C4-2B (cell line): ENCODE measurements around the gene LDAF1.
A peak's percentile ranks its signal among the peaks of the same experiment; 100 is the strongest.
"Not testable (repeated sequence)": the region's sequence is repeated elsewhere in the genome, so short reads cannot be mapped to it uniquely, and the experiment has no call there.

ENCODE experiments used
- H3K27ac ChIP-seq: fragments of 450-650 bp; 2 replicates; pipeline ENCODE4 v1.5.1; 2017
- CTCF ChIP-seq: fragments of 450-650 bp; conservative IDR thresholded peaks from 2 replicates; pipeline ENCODE4 v1.5.1; 2017; ENCODE audit warnings: mild to moderate bottlenecking
- ZFX ChIP-seq: fragments of 450-650 bp; IDR thresholded peaks from 2 replicates; pipeline ENCODE4 v1.6.1; 2017

Gene LDAF1

GRCh38 chr16:21158208-21159110, at the start of gene LDAF1:
LDAF1 (plus strand) TSS chr16:21158674; CDS start chr16:21161183, 2,509 bp downstream.
- peak within 1 kb of the TSS; percentile 76 for H3K27ac ChIP-seq
- no peak for TF ChIP-seq CTCF

DNA sequence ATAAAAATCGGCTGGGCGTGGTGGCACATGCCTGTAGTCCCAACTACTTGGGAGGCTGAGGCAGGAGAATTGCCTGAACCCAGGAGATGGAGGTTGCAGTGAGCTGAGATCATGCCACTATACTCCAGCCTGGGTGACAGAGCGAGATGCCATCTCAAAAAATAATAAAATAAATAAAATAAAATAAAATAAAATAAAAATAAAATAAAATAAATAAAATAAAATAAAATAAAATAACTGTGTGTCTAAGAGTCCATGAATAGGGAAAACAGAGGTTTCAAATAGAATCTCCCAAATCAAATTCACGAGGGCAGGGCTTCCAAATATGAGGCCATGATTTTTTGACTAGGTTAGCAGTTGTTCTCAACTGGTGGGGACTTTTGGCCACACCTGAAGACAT, 42.9 kb upstream of the LDAF1 start:
- H3K27ac ChIP-seq = not testable (repeated sequence)

DNA sequence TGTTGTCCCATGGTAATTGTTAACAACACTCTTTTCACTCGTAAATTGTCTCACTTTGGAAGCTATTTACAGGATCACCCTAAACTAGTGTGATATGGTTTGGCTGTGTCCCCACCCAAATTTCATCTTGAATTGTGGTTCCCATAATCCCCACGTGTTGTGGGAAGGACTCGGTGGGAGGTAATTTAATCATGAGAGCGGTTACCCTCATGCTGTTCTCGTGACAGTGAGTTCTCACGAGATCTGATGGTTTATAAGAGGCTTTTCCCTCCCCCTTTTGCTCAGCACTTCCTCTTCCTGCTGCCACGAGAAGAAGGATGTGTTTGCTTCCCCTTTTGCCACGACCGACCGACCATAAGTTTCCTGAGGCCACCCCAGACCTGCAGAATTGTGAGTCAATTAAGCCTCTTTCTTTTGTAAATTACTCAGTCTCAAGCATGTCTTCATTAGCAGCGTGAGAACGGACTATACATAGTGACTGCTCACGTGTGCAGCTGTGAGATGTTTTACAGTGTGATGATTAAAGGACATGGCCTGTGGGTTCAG, 42.3 kb upstream of the LDAF1 start:
- no peak for TF ChIP-seq CTCF
- TF ChIP-seq ZFX = no peak
- no peak overlapping the region for H3K27ac ChIP-seq

DNA sequence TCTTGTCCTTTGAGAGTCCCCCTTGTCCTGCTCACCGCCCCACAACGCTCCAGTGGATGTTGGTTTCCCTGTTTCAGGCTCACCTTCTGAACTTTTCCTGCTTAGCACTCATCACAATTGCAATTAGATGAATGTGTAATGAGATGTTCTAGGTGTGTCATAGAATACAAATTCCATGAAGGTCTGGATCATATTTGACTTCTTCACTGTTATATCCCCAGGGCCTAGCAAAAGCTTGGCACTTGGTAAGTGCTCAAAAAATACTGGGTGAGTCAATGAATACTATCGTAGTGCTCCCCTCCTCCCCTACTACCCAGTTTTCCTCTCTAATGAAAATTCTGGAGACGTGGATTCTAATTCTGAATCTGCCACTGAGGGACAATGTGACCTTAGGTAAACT, 40.9 kb upstream of the LDAF1 start:
- no peak overlapping the region for H3K27ac ChIP-seq
- TF ChIP-seq ZFX = no peak
- TF ChIP-seq CTCF = no peak

- no peak overlapping the region for H3K27ac ChIP-seq
- no peak for TF ChIP-seq CTCF
- no peak for TF ChIP-seq ZFX
Observed at GRCh38 chr16:21120976-21121520, 37.4 kb upstream of the LDAF1 start.

DNA sequence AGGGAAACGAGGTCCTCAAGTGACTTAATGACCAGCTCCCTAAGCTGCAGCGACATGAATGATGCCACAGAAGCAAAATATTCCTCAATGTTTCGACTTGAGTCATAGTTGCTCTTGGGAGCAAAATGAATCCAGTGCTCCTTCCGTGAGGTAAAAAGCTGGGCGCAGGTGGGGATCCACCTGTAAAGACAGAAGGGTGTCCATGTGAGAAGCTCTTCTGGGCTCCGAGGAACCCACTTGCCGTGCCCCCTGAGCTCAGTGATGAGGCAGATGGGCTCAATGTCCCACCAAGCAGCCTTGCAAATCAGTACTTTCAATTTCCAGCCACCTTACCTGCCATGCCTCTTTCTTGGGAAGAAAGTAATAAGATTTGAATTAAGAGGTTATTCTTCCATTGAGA, 33.3 kb upstream of the LDAF1 start:
- TF ChIP-seq ZFX = no peak
- TF ChIP-seq CTCF = no peak
- H3K27ac ChIP-seq = no peak overlapping the region

- H3K27ac ChIP-seq = no peak overlapping the region
- TF ChIP-seq CTCF = no peak
- TF ChIP-seq ZFX = no peak
Observed at GRCh38 chr16:21126518-21126917, 32.0 kb upstream of the LDAF1 start.
